GM12878 (cell line): ENCODE data around the gene ENOX2. TPM values are rescaled to one million over a fixed set of nuclear protein-coding genes. Genes with fewer than 3 reads are reported as not detected.

Experiments used
- ATAC-seq: fragments of 200-7000 bp; cut with Tn5 transposase; 3 replicates; pipeline ENCODE4 v1.9.1; 2020; ENCODE audit warnings: mild to moderate bottlenecking, moderate library complexity
- BruUV-seq: library from RNA; stranded (reverse); fragments of 400-500 nt; replicated peaks from 2 replicates; lab custom pipeline; 2021; lab: Mats Ljungman, UMichigan
- CTCF ChIA-PET: fragments of 300-600 bp; sonication (Branson Sonifier 250); formaldehyde crosslinking; extraction: SDS; loops from one replicate; lab custom pipeline; 2021; ENCODE audit warnings: inconsistent platforms; lab: Yijun Ruan, JAX
- POLR2A ChIA-PET: fragments of 350-600 bp; formaldehyde crosslinking; extraction: SDS; loops from one replicate; lab custom pipeline; 2021; ENCODE audit warnings: inconsistent platforms; lab: Charles Lee
- RAD21 ChIA-PET: fragments of 300-600 bp; sonication (Branson Sonifier 250); formaldehyde crosslinking; loops from one replicate; lab custom pipeline; 2023; ENCODE audit warnings: antibody characterized with exemption; ENCODE audit not compliant: unreplicated experiment; lab: Charles Lee
- SMC1A ChIA-PET: fragments of 300-600 bp; sonication (Branson Sonifier 250); formaldehyde crosslinking; loops from one replicate; lab custom pipeline; 2023; ENCODE audit not compliant: unreplicated experiment, uncharacterized antibody; lab: Charles Lee
- DNase-seq: peaks from one replicate; pipeline ENCODE4 v3.0.0-alpha.2; 2011; ENCODE audit warnings: low read depth, low spot score
- FAIRE-seq: peaks from 3 replicates; lab custom pipeline; 2011; peaks lifted over from hg19 to GRCh38; lab: Jason Lieb, UNC
- H2AFZ ChIP-seq: 2 replicates; pipeline ENCODE4 v1.6.0; 2011; ENCODE audit warnings: low read depth, low read length, control low read depth; ENCODE audit not compliant: control insufficient read depth
- H3K27ac ChIP-seq: 2 replicates; pipeline ENCODE4 v1.5.1; 2011; ENCODE audit warnings: control low read depth; ENCODE audit not compliant: control insufficient read depth, insufficient read depth
- H3K27me3 ChIP-seq, 2 experiments: replicated peaks in 1 of 2; 2 replicates each; pipeline versions ENCODE4 v1.6.0 to v1.6.1; 2011; ENCODE audit warnings: low read length in 1 of 2; ENCODE audit not compliant: control insufficient read depth in 2 of 2, insufficient read depth in 2 of 2
- H3K36me3 ChIP-seq, 2 experiments: 2 replicates each; pipeline ENCODE4 v1.5.1; 2011; ENCODE audit warnings: low read length in 1 of 2; ENCODE audit not compliant: control insufficient read depth in 2 of 2, insufficient read depth in 2 of 2
- H3K4me1 ChIP-seq: 2 replicates; pipeline ENCODE4 v1.6.1; 2011; ENCODE audit warnings: mild to moderate bottlenecking, low read length, moderate library complexity, mixed read lengths; ENCODE audit not compliant: control insufficient read depth, insufficient read depth
- H3K4me2 ChIP-seq: 2 replicates; pipeline ENCODE4 v1.6.0; 2011; ENCODE audit warnings: control low read depth; ENCODE audit not compliant: control insufficient read depth, insufficient read depth
- H3K4me3 ChIP-seq: fragments of 200-600 bp; sonication (generic); 2 replicates; pipeline ENCODE4 v1.5.1; 2016
- H3K79me2 ChIP-seq: 2 replicates; pipeline ENCODE4 v1.6.0; 2011; ENCODE audit warnings: low read length; ENCODE audit not compliant: control insufficient read depth, insufficient read depth
- H3K9ac ChIP-seq: 2 replicates; pipeline ENCODE4 v1.8.0; 2011; ENCODE audit warnings: low read length, control low read depth, mixed read lengths; ENCODE audit not compliant: control insufficient read depth, insufficient read depth
- H3K9me3 ChIP-seq: replicated peaks from 3 replicates; pipeline ENCODE4 v1.5.1; 2011; ENCODE audit warnings: mild to moderate bottlenecking, low read length; ENCODE audit not compliant: control insufficient read depth, insufficient read depth
- H4K20me1 ChIP-seq: 2 replicates; pipeline ENCODE4 v1.6.0; 2011; ENCODE audit not compliant: control insufficient read depth, insufficient read depth
- CREM ChIP-seq: IDR thresholded peaks from 2 replicates; pipeline ENCODE4 v1.6.1; 2014; ENCODE audit warnings: antibody characterized with exemption, low read depth
- IRF4 ChIP-seq: IDR thresholded peaks from 2 replicates; pipeline ENCODE4 v1.6.1; 2011; ENCODE audit warnings: low read depth, low read length
- NFYA ChIP-seq: IDR thresholded peaks from 2 replicates; pipeline ENCODE4 v1.6.1; 2011; ENCODE audit warnings: low read depth, mild to moderate bottlenecking, low read length, improper control_type of control experiment, borderline replicate concordance
- RFX5 ChIP-seq: IDR thresholded peaks from 2 replicates; pipeline ENCODE4 v1.6.1; 2011; ENCODE audit warnings: low read depth, low read length, improper control_type of control experiment
- SPI1 ChIP-seq: IDR thresholded peaks from 2 replicates; pipeline ENCODE4 v1.6.1; 2011; ENCODE audit warnings: low read depth, mild to moderate bottlenecking, low read length, moderate library complexity, borderline replicate concordance; ENCODE audit not compliant: insufficient read depth
- STAT3 ChIP-seq: IDR thresholded peaks from 2 replicates; pipeline ENCODE4 v1.6.1; 2011; ENCODE audit warnings: low read depth, low read length, improper control_type of control experiment
- WGBS: methylation state at CpG from one replicate; pipeline ENCODE4 v1.1.6; 2016; ENCODE audit warnings: low lambda C conversion rate; ENCODE audit not compliant: insufficient replicate concordance, insufficient coverage; ENCODE audit errors: missing lambda C conversion rate; 5-methylcytosine and 5-hydroxymethylcytosine counted together
- in situ Hi-C: fragments of 300-500 bp; cut with MboI; formaldehyde crosslinking; loops from 9 replicates; pipeline ENCODE4 v1.14.3; 2018; ENCODE audit warnings: mixed read lengths
- intact Hi-C: fragments of 100-400 bp; cut with micrococcal nuclease; formaldehyde crosslinking; loops from one replicate; pipeline ENCODE4 v1.14.2; 2022; ENCODE audit not compliant: unreplicated experiment
- polyA plus RNA-seq, 11 experiments: library from polyadenylated mRNA; depleted of rRNA in 4 of 11; unstranded in 6 of 11; stranded (reverse) in 5 of 11; fragments of >200 nt; fragmentation: Nextera tagmentation in 4 of 11; fragmentation: Illumina TruSeq in 1 of 11; extraction: Ambion mirVana in 4 of 11; extraction: Trizol in 1 of 11; gene quantifications; 1 replicate in 1 of 11; 2 replicates in 10 of 11; pipeline versions ENCODE4 v1.2.1 to v1.2.3, GENCODE V29; 2011 to 2016; ENCODE audit warnings: inconsistent platforms in 2 of 11, missing spikeins in 2 of 11, low read depth in 1 of 11
- total RNA-seq, 4 experiments: library from RNA; depleted of rRNA in 3 of 4; stranded (reverse); fragments of >200 nt in 3 of 4; fragmentation: Illumina TruSeq in 1 of 4; extraction: Trizol in 1 of 4; gene quantifications; 2 replicates each; pipeline versions ENCODE4 v1.2.1 to v1.2.3, GENCODE V29; 2013 to 2021
- TF ChIP-seq, protein P1 (sequence below): IDR thresholded peaks from 2 replicates; pipeline ENCODE4 v1.6.1; 2011; ENCODE audit warnings: borderline replicate concordance, low read depth, mild to moderate bottlenecking, moderate library complexity, mixed read lengths, low read length; ENCODE audit not compliant: insufficient read depth; ENCODE audit errors: extremely low read length
- TF ChIP-seq, protein P2 (sequence below): IDR thresholded peaks from 2 replicates; pipeline ENCODE4 v1.6.1; 2012; ENCODE audit warnings: mild to moderate bottlenecking, low read depth, low read length

Gene ENOX2
- total and polyA plus RNA-seq, 10 of the 15 experiments (the other 5 are each of a cell fraction or from before 2014, with no cell fraction given), result 3.2 to 13.0 (median 7.7) TPM

DNA sequence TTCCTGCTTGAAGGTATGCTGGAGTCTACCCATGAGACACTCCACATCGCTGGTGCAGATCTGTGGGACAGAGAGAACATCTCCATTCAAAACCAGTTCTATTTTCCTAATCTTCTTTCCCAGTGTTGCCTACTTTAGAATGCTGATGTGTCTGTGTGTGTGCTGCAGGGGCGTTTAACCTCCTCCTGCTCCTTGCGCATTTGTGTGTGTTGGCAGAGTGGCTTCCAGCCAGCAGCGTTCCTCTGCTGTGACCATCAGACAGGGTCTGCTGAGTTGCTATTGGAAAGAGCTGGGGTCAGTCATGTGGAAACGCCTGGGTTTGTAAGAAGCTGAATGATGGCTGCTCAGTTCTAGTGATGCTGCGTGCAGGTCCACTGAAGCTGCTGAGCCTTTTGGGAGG, 277.6 kb downstream of the ENOX2 start:
- in situ Hi-C loops, result no loop called here
- FAIRE-seq (no peak), ATAC-seq (no peak), DNase-seq (no peak)
- Histone ChIP-seq H3K4me1 (no peaks in the 10 kb centered on the region), H3K36me3 (no peaks in the 10 kb centered on the region), H2AFZ (no peak overlapping the region), H3K27ac (no peak overlapping the region), H3K79me2 (no peaks in the 10 kb centered on the region), H3K9ac (no peak overlapping the region), H4K20me1 (no peaks in the 10 kb centered on the region), H3K9me3 (no peaks in the 10 kb centered on the region), H3K4me2 (no peak overlapping the region), H3K27me3 (no peaks in the 10 kb centered on the region), H3K4me3 (no peak overlapping the region)
- intact Hi-C loops, result no loop called here
- WGBS, result 55% methylated on average over 6 of the region's 6 CpGs
- TF ChIP-seq NFYA, result no peak
- TF ChIP-seq, protein P1, sequence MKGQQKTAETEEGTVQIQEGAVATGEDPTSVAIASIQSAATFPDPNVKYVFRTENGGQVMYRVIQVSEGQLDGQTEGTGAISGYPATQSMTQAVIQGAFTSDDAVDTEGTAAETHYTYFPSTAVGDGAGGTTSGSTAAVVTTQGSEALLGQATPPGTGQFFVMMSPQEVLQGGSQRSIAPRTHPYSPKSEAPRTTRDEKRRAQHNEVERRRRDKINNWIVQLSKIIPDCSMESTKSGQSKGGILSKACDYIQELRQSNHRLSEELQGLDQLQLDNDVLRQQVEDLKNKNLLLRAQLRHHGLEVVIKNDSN, result no peak
- TF ChIP-seq STAT3, result no peak
- no peak for TF ChIP-seq CREM
- no peak for TF ChIP-seq SPI1
- TF ChIP-seq RFX5, result no peak
- TF ChIP-seq IRF4, result no peak
- TF ChIP-seq, protein P2, sequence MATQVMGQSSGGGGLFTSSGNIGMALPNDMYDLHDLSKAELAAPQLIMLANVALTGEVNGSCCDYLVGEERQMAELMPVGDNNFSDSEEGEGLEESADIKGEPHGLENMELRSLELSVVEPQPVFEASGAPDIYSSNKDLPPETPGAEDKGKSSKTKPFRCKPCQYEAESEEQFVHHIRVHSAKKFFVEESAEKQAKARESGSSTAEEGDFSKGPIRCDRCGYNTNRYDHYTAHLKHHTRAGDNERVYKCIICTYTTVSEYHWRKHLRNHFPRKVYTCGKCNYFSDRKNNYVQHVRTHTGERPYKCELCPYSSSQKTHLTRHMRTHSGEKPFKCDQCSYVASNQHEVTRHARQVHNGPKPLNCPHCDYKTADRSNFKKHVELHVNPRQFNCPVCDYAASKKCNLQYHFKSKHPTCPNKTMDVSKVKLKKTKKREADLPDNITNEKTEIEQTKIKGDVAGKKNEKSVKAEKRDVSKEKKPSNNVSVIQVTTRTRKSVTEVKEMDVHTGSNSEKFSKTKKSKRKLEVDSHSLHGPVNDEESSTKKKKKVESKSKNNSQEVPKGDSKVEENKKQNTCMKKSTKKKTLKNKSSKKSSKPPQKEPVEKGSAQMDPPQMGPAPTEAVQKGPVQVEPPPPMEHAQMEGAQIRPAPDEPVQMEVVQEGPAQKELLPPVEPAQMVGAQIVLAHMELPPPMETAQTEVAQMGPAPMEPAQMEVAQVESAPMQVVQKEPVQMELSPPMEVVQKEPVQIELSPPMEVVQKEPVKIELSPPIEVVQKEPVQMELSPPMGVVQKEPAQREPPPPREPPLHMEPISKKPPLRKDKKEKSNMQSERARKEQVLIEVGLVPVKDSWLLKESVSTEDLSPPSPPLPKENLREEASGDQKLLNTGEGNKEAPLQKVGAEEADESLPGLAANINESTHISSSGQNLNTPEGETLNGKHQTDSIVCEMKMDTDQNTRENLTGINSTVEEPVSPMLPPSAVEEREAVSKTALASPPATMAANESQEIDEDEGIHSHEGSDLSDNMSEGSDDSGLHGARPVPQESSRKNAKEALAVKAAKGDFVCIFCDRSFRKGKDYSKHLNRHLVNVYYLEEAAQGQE, result no peak
- ChIA-PET SMC1A (no interaction called here), POLR2A (no interaction called here), RAD21 (no interaction called here), CTCF (no interaction called here)
- BruUV-seq, result no TSS peak
